ENCODE data around the gene HIC1. TPM values are rescaled to one million over a fixed set of nuclear protein-coding genes. Genes with fewer than 3 reads are reported as not detected.

The HIC1 gene
- total and polyA plus RNA-seq, 5 experiments from 2014 or later: 0.08 to 1.6 (median 0.81) TPM; not detected in 1

DNA sequence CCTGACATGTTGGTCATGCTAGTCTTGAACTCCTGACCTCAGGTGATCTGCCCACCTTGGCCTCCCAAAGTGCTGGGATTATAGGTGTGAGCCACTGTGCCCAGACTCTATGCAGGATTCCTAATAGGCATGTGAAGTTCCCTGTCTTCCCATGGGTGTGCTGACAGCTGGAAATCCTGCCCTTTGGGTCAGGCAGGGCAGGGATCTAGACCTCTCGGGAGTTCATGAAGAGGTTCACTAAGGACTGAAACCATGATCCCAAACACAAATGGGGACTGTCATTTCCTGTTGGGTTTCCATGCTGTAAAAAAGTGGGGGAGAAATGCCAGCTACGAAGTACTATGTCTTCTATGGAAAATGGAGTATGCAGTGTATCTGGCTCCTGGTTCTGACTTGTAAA lies 52.1 kb downstream of the HIC1 start:
- Mint-ChIP-seq H3K27me3 (no peaks in the 10 kb centered on the region), H3K36me3 (peaks cover 0 to 36% (median 4%) of the 10 kb centered on the region in 3 donors), H3K4me3 (no peak overlapping the region), H3K27ac (peak overlapping the region in 2 of 10 donors; percentile 44 to 63), H3K9me3 (no peaks in the 10 kb centered on the region), H3K4me1 (peaks cover 8 to 22% (median 16%) of the 10 kb centered on the region in 4 donors)
- no peak for DNase-seq
- POLR2A ChIA-PET: no interaction called here
- no peak for ATAC-seq

DNA sequence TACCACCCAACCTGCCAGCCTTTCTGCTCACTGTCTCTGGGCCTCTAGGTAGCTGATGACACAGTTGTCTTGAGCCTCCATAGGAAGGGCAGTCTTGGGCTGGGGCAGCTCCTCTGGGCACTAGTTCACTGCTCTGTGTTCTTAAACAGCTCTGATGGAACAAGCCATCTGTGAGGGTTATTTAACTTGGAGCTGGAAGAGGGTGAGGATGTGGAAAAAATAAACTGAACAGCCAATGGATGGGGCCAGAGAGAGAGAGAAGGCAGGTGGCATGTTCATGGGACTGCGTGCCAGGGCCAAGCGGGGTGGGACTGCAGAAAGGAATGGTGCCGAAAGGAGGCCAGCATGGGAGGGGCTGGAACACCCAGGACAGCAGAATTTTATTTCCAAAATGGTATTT lies 52.6 kb downstream of the HIC1 start:
- Mint-ChIP-seq H3K36me3 (peaks cover 0 to 36% (median 4%) of the 10 kb centered on the region in 3 donors), H3K4me1 (peaks cover 8 to 20% (median 15%) of the 10 kb centered on the region in 4 donors), H3K4me3 (no peak overlapping the region), H3K27ac (peak overlapping the region in 2 of 10 donors; percentile 62 to 63), H3K9me3 (no peaks in the 10 kb centered on the region), H3K27me3 (no peaks in the 10 kb centered on the region)
- ATAC-seq: no peak
- no peak for DNase-seq
- POLR2A ChIA-PET: no interaction called here

DNA sequence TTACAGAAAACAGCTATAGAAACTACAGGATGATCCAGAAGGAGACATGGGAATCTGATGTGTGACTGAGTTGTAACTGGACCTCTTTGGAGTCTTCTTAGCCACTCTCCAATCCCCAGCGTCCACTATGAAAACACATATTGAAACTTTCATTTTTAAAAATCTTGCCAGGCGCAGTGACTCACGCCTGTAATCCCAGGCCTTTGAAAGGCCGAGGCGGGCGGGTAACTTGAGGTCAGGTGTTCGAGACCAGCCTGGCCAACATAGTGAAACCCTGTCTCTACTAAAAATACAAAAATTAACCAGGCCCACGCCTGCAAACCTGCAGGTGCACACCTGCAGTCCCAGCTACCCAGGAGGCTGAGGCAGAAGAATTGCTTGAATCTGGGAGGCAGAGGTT lies 53.3 kb downstream of the HIC1 start:
- Mint-ChIP-seq H3K4me3 (no peak overlapping the region), H3K27me3 (no peaks in the 10 kb centered on the region), H3K27ac (no peak overlapping the region), H3K9me3 (no peaks in the 10 kb centered on the region), H3K4me1 (peaks cover 1 to 14% (median 9%) of the 10 kb centered on the region in 4 donors), H3K36me3 (peaks cover 0 to 32% (median 4%) of the 10 kb centered on the region in 3 donors)
- DNase-seq (no peak), ATAC-seq (no peak)
- POLR2A ChIA-PET: no interaction called here

DNA sequence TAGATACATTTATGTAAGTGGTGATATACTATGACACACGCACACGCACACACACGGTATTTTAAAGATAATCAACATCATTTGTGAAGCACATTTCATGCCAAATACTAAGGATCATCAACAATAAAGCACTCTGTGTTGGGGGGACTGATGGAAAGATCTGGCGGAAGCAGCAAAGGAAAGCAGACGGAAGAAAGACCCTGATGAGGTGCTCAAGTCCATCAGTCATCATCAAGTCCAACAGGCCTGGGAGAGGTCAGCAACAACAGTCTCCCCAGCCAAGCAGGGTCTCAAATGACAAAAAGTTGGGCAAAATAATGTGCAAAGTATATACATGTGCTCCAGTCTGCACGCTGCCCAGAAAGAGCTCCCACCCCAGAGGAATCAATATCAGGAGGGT lies 55.5 kb downstream of the HIC1 start:
- peak overlapping the region in 1 of 10 donors; percentile 8 for H3K27ac Mint-ChIP-seq
- peaks cover 0 to 33% (median 0%) of the 10 kb centered on the region in 3 donors for H3K36me3 Mint-ChIP-seq
- ATAC-seq (no peak), DNase-seq (no peak)
- no peaks in the 10 kb centered on the region for H3K27me3 Mint-ChIP-seq
- no peak overlapping the region for H3K4me3 Mint-ChIP-seq
- POLR2A ChIA-PET: no interaction called here
- H3K4me1 Mint-ChIP-seq: peaks cover 0 to 8% (median 4%) of the 10 kb centered on the region in 4 donors
- H3K9me3 Mint-ChIP-seq: no peaks in the 10 kb centered on the region

DNA sequence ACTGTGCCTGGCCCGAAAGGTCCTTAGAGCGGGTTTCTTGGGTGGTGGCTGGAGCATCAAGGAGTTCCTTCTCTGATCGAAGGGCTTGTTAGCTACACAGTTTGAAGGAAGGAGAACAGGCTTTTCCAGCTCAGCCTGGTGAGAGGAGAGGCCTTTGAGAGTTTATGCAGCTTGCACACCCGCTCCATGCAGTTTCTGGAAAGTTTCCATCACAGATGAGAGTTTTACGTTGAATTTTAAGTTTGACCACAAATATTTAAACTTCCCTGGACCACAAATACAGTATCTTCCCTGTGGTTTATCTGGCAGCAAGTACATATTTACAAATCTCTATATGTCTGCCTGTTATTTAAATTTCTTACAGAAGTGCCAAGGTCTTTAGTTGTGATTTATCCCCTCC lies 56.8 kb downstream of the HIC1 start:
- no peaks in the 10 kb centered on the region for H3K9me3 Mint-ChIP-seq
- no peak overlapping the region for H3K27ac Mint-ChIP-seq

More for the DNA sequence above, 56.8 kb downstream of the HIC1 start:
- H3K4me1 Mint-ChIP-seq: peaks cover 0 to 5% (median under 1%) of the 10 kb centered on the region in 4 donors
- H3K4me3 Mint-ChIP-seq: no peak overlapping the region
- DNase-seq (no peak), ATAC-seq (no peak)
- POLR2A ChIA-PET: interaction anchor here (0.6 to 0.7 kb wide), 2 partner anchors 10 to 1114 kb away, joined by 3 read pairs; partner anchors contain the start of gene TIMM22
- peaks cover 0 to 29% (median 0%) of the 10 kb centered on the region in 3 donors for H3K36me3 Mint-ChIP-seq
- no peaks in the 10 kb centered on the region for H3K27me3 Mint-ChIP-seq

Small RNAs within 50 kb of the gene (microRNA-seq; reads per million reads assigned to microRNA genes)
- gene MIR132 (ENCODE audit: borderline microRNAs expressed) (188 reads per million, percentile 71 among the genes with 10 or more reads in this experiment), gene MIR212 (ENCODE audit: borderline microRNAs expressed) (2.7 reads per million)

Other genes starting within 250 kb of the HIC1 start
- 10 to 100 TPM; 35.7 to 41.4 TPM for gene SMYD4, start 225.2 kb upstream of the HIC1 start, total RNA-seq
- 10 to 100 TPM; 10.8 to 16.9 (median 12.7) TPM for gene SMYD4, start 225.2 kb upstream of the HIC1 start, polyA plus RNA-seq
- gene RPA1, start 225.1 kb upstream of the HIC1 start, total RNA-seq: 100 to 1,000 TPM; 104 to 105 TPM
- gene RPA1, start 225.1 kb upstream of the HIC1 start, polyA plus RNA-seq: 10 to 100 TPM; 79.4 to 89.7 (median 84.5) TPM
- gene RTN4RL1, start 29.8 kb upstream of the HIC1 start, total RNA-seq: under 1 TPM; 0.41 to 0.57 TPM
- gene RTN4RL1, start 29.8 kb upstream of the HIC1 start, polyA plus RNA-seq: under 1 TPM; 0.25 to 0.44 (median 0.35) TPM
- 100 to 1,000 TPM; 124 TPM for gene DPH1, start 24.9 kb upstream of the HIC1 start, total RNA-seq
- gene DPH1, start 24.9 kb upstream of the HIC1 start, polyA plus RNA-seq: 10 to 100 TPM; 26.6 to 47.0 (median 35.5) TPM
- 10 to 100 TPM; 30.8 to 32.6 TPM for gene OVCA2, start 13.1 kb upstream of the HIC1 start, total RNA-seq
- gene OVCA2, start 13.1 kb upstream of the HIC1 start, polyA plus RNA-seq: 10 to 100 TPM; 43.9 to 49.1 (median 45.8) TPM
- gene SMG6, start 248.7 kb downstream of the HIC1 start, total RNA-seq: 10 to 100 TPM; 49.6 to 51.4 TPM
- gene SMG6, start 248.7 kb downstream of the HIC1 start, polyA plus RNA-seq: 10 to 100 TPM in 1 of 3 donors, 1 to 10 TPM in 2; 5.3 to 13.5 (median 9.0) TPM
- 1 to 10 TPM; 6.1 to 7.3 TPM for gene SRR, start 248.8 kb downstream of the HIC1 start, total RNA-seq
- 1 to 10 TPM; 3.6 to 9.6 (median 8.4) TPM for gene SRR, start 248.8 kb downstream of the HIC1 start, polyA plus RNA-seq